ENCODE data around the gene TDRD3. TPM values are rescaled to one million over a fixed set of nuclear protein-coding genes. Genes with fewer than 3 reads are reported as not detected.

TDRD3 gene
- total and polyA plus RNA-seq, 2 donors (not counting 1 experiment from before 2014, with no cell fraction given), result 5.6 to 23.7 TPM

- no peaks in the 10 kb centered on the region for H3K27me3 ChIP-seq (replicated peaks in 1 of 4; ENCODE audit: control extremely low read depth in 1 of 4, control insufficient read depth in 3 of 4, insufficient read depth in 4 of 4, low read length in 3 of 4)
- peaks cover 3% of the 10 kb centered on the region for H4K20me1 ChIP-seq (ENCODE audit: control insufficient read depth, insufficient read depth, low read length, poor library complexity, severe bottlenecking)
- CTCF ChIA-PET, result interaction anchor here (2.8 kb wide), 1 partner anchor 746 kb away, joined by 15 read pairs; no protein-coding TSS in a partner anchor
- Mint-ChIP-seq H3K9me3 (ENCODE audit: insufficient read depth) (peaks cover under 1% of the 10 kb centered on the region), H3K27ac (no peak overlapping the region), H3K4me1 (peaks cover 17% of the 10 kb centered on the region), H3K4me3 (no peak overlapping the region), H3K27me3 (no peaks in the 10 kb centered on the region)
- H3K4me3 ChIP-seq (ENCODE audit: control extremely low read depth in 1 of 5, extremely low read depth in 1 of 5, insufficient read depth in 1 of 5, low read depth in 2 of 5, low read length in 4 of 5), result no peak overlapping the region
- no peaks in the 10 kb centered on the region for H3K9me3 ChIP-seq (ENCODE audit: control extremely low read depth in 1 of 3, control insufficient read depth in 2 of 3, insufficient read depth in 1 of 3, low read length in 2 of 3)
- H3K4me1 ChIP-seq (ENCODE audit: control insufficient read depth in 2 of 2, insufficient read depth in 2 of 2, low read length in 2 of 2), result no peaks in the 10 kb centered on the region
- no peak for DNase-seq
- intact Hi-C loops (cut with micrococcal nuclease), result no loop called here
- H3K36me3 ChIP-seq (replicated peaks in 1 of 2; ENCODE audit: control extremely low read depth in 1 of 2, control insufficient read depth in 1 of 2, extremely low read depth in 1 of 2, insufficient read depth in 2 of 2, low read length in 1 of 2), result no peaks in the 10 kb centered on the region
- peaks cover 5% of the 10 kb centered on the region for H3K79me2 ChIP-seq (ENCODE audit: control insufficient read depth, insufficient read depth, low read length)
- no peak overlapping the region for H3K9ac ChIP-seq (ENCODE audit: low read length)
- no peak overlapping the region for H2AFZ ChIP-seq (ENCODE audit: insufficient read depth, low read depth, low read length, poor library complexity, severe bottlenecking)
- POLR2A ChIA-PET, result no interaction called here
- H3K4me2 ChIP-seq (replicated peaks; ENCODE audit: low read depth, low read length, poor library complexity, severe bottlenecking), result no peak overlapping the region
- H3K27ac ChIP-seq (ENCODE audit: low read length in 2 of 2), result no peak overlapping the region
- WGBS (ENCODE audit: insufficient coverage), result no CpG with 5 or more reads among the region's 1 CpG
- ATAC-seq (ENCODE audit: low read depth), result no peak
- no peak for TF ChIP-seq EZH2 (IDR thresholded peaks at IDR 0.05; ENCODE audit: borderline replicate concordance, insufficient read depth, low read depth, low read length, poor library complexity, severe bottlenecking)
- no peak for TF ChIP-seq CTCF (IDR thresholded peaks at IDR 0.05)
These were observed 29.1 kb downstream of the TDRD3 start for GRCh38 chr13:60426075-60426474.

- DNase-seq (no peak), ATAC-seq (ENCODE audit: low read depth) (no peak)
- Histone ChIP-seq H3K27me3 (replicated peaks in 1 of 4; ENCODE audit: control extremely low read depth in 1 of 4, control insufficient read depth in 3 of 4, insufficient read depth in 4 of 4, low read length in 3 of 4) (no peaks in the 10 kb centered on the region), H4K20me1 (ENCODE audit: control insufficient read depth, insufficient read depth, low read length, poor library complexity, severe bottlenecking) (peaks cover 3% of the 10 kb centered on the region), H3K4me3 (ENCODE audit: control extremely low read depth in 1 of 5, extremely low read depth in 1 of 5, insufficient read depth in 1 of 5, low read depth in 2 of 5, low read length in 4 of 5) (no peak overlapping the region), H3K4me2 (replicated peaks; ENCODE audit: low read depth, low read length, poor library complexity, severe bottlenecking) (no peak overlapping the region), H3K27ac (ENCODE audit: low read length in 2 of 2) (peak overlapping the region in 1 of 2 donors; percentile 4), H2AFZ (ENCODE audit: insufficient read depth, low read depth, low read length, poor library complexity, severe bottlenecking) (no peak overlapping the region), H3K4me1 (ENCODE audit: control insufficient read depth in 2 of 2, insufficient read depth in 2 of 2, low read length in 2 of 2) (no peaks in the 10 kb centered on the region), H3K9me3 (ENCODE audit: control extremely low read depth in 1 of 3, control insufficient read depth in 2 of 3, insufficient read depth in 1 of 3, low read length in 2 of 3) (no peaks in the 10 kb centered on the region), H3K36me3 (replicated peaks in 1 of 2; ENCODE audit: control extremely low read depth in 1 of 2, control insufficient read depth in 1 of 2, extremely low read depth in 1 of 2, insufficient read depth in 2 of 2, low read length in 1 of 2) (no peaks in the 10 kb centered on the region), H3K79me2 (ENCODE audit: control insufficient read depth, insufficient read depth, low read length) (peaks cover 3% of the 10 kb centered on the region), H3K9ac (ENCODE audit: low read length) (no peak overlapping the region)
- ChIA-PET CTCF (interaction anchor here (0.9 to 2.8 kb wide), 4 partner anchors 31 to 1036 kb away, joined by 3 to 15 read pairs (median 4); partner anchors contain the start of gene TDRD3), POLR2A (no interaction called here)
- peak overlapping the region; percentile 15 for H3K27ac Mint-ChIP-seq
- peaks cover 17% of the 10 kb centered on the region for H3K4me1 Mint-ChIP-seq
- no peak overlapping the region for H3K4me3 Mint-ChIP-seq
- intact Hi-C loops (cut with micrococcal nuclease), result no loop called here
- H3K9me3 Mint-ChIP-seq (ENCODE audit: insufficient read depth), result no peaks in the 10 kb centered on the region
- no peaks in the 10 kb centered on the region for H3K27me3 Mint-ChIP-seq
- WGBS (ENCODE audit: insufficient coverage), result no CpG with 5 or more reads among the region's 5 CpGs
- TF ChIP-seq EZH2 (IDR thresholded peaks at IDR 0.05; ENCODE audit: borderline replicate concordance, insufficient read depth, low read depth, low read length, poor library complexity, severe bottlenecking) (no peak), CTCF (IDR thresholded peaks at IDR 0.05) (no peak)
These were observed 30.3 kb downstream of the TDRD3 start for GRCh38 chr13:60427285-60427684.

All from B cell (primary cell).